ENCODE results near the gene KIDINS220. TPM values are rescaled to one million over a fixed set of nuclear protein-coding genes. Genes with fewer than 3 reads are reported as not detected.

Gene KIDINS220
- total RNA-seq, 1 donor from 2014 or later: 47.8 TPM

DNA sequence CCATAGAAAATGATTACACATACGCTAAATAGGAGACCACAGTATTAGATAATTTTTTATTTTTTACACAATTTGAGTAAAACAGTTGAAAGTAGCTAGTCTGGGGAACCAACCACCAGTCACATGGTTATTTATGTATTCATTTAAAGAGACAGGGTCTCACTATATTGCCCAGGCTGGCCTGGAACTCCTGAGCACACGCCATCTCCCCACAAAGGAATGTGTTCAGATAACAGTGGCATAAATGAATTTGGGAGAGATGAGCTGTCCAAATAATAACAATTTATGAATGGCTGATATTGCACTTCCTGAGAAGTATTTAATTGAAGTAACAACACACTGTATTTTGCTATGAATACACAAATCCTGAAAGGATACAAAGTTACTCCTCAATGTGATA lies 39.7 kb downstream of the KIDINS220 start:
- no peaks in the 10 kb centered on the region for H3K27me3 Mint-ChIP-seq (ENCODE audit: low read depth, unreplicated experiment)
- no peak for TF ChIP-seq EZH2 (IDR thresholded peaks at IDR 0.05; ENCODE audit: insufficient read depth, low read length)
- TF ChIP-seq CTCF (IDR thresholded peaks at IDR 0.05; ENCODE audit: insufficient read depth, low read depth, low read length): no peak
- H3K4me3 Mint-ChIP-seq (ENCODE audit: unreplicated experiment): no peak overlapping the region
- H3K9ac ChIP-seq (ENCODE audit: low read length): no peak overlapping the region
- FAIRE-seq: no peak
- peaks cover 18% of the 10 kb centered on the region for H3K4me1 Mint-ChIP-seq (ENCODE audit: low read depth, unreplicated experiment)
- H3K4me2 ChIP-seq (ENCODE audit: low read length): no peak overlapping the region
- peaks cover 6% of the 10 kb centered on the region for H4K20me1 ChIP-seq (ENCODE audit: insufficient read depth, low read length)
- no peaks in the 10 kb centered on the region for H3K9me3 ChIP-seq (ENCODE audit: insufficient read depth, low read depth, low read length)
- no peak overlapping the region for H3K27ac ChIP-seq (ENCODE audit: low read depth, low read length)
- no peaks in the 10 kb centered on the region for H3K9me3 Mint-ChIP-seq (ENCODE audit: unreplicated experiment)
- no peaks in the 10 kb centered on the region for H3K4me1 ChIP-seq (ENCODE audit: insufficient read depth, low read length)
- H3K4me3 ChIP-seq (ENCODE audit: insufficient read depth, low read depth, low read length): no peak overlapping the region
- peaks cover 15% of the 10 kb centered on the region for H3K36me3 Mint-ChIP-seq (ENCODE audit: low read depth, unreplicated experiment)
- H3K27ac Mint-ChIP-seq (ENCODE audit: unreplicated experiment): no peak overlapping the region
- no peak for DNase-seq (ENCODE audit: low read depth)
- no peaks in the 10 kb centered on the region for H3K79me2 ChIP-seq (ENCODE audit: insufficient read depth, low read length)
- no peak overlapping the region for H2AFZ ChIP-seq (ENCODE audit: low read depth, low read length)
- peaks cover 10% of the 10 kb centered on the region for H3K36me3 ChIP-seq (ENCODE audit: insufficient read depth, low read length)
- H3K27me3 ChIP-seq (ENCODE audit: insufficient read depth, low read length): no peaks in the 10 kb centered on the region

GRCh38 chr2:8796878-8797550 lies 40.4 kb downstream of the KIDINS220 start:
- TF ChIP-seq CTCF (IDR thresholded peaks at IDR 0.05; ENCODE audit: insufficient read depth, low read depth, low read length): no peak
- no peak for TF ChIP-seq EZH2 (IDR thresholded peaks at IDR 0.05; ENCODE audit: insufficient read depth, low read length)
- no peaks in the 10 kb centered on the region for H3K27me3 Mint-ChIP-seq (ENCODE audit: low read depth, unreplicated experiment)
- DNase-seq (ENCODE audit: low read depth) (no peak), FAIRE-seq (no peak)
- H3K79me2 ChIP-seq (ENCODE audit: insufficient read depth, low read length): no peaks in the 10 kb centered on the region
- no peaks in the 10 kb centered on the region for H3K27me3 ChIP-seq (ENCODE audit: insufficient read depth, low read length)
- no peak overlapping the region for H2AFZ ChIP-seq (ENCODE audit: low read depth, low read length)
- H3K36me3 Mint-ChIP-seq (ENCODE audit: low read depth, unreplicated experiment): peaks cover 12% of the 10 kb centered on the region
- H3K4me1 Mint-ChIP-seq (ENCODE audit: low read depth, unreplicated experiment): peaks cover 18% of the 10 kb centered on the region
- no peak overlapping the region for H3K9ac ChIP-seq (ENCODE audit: low read length)
- H3K4me1 ChIP-seq (ENCODE audit: insufficient read depth, low read length): no peaks in the 10 kb centered on the region
- no peak overlapping the region for H3K27ac Mint-ChIP-seq (ENCODE audit: unreplicated experiment)
- peaks cover 5% of the 10 kb centered on the region for H3K36me3 ChIP-seq (ENCODE audit: insufficient read depth, low read length)
- H3K9me3 Mint-ChIP-seq (ENCODE audit: unreplicated experiment): no peaks in the 10 kb centered on the region
- peaks cover 6% of the 10 kb centered on the region for H4K20me1 ChIP-seq (ENCODE audit: insufficient read depth, low read length)
- no peaks in the 10 kb centered on the region for H3K9me3 ChIP-seq (ENCODE audit: insufficient read depth, low read depth, low read length)
- no peak overlapping the region for H3K4me3 ChIP-seq (ENCODE audit: insufficient read depth, low read depth, low read length)
- H3K27ac ChIP-seq (ENCODE audit: low read depth, low read length): no peak overlapping the region
- no peak overlapping the region for H3K4me2 ChIP-seq (ENCODE audit: low read length)
- H3K4me3 Mint-ChIP-seq (ENCODE audit: unreplicated experiment): no peak overlapping the region

- Histone ChIP-seq H3K4me1 (ENCODE audit: insufficient read depth, low read length) (no peaks in the 10 kb centered on the region), H3K4me2 (ENCODE audit: low read length) (no peak overlapping the region), H2AFZ (ENCODE audit: low read depth, low read length) (no peak overlapping the region), H3K9me3 (ENCODE audit: insufficient read depth, low read depth, low read length) (no peaks in the 10 kb centered on the region), H3K27me3 (ENCODE audit: insufficient read depth, low read length) (no peaks in the 10 kb centered on the region), H3K4me3 (ENCODE audit: insufficient read depth, low read depth, low read length) (no peak overlapping the region), H3K79me2 (ENCODE audit: insufficient read depth, low read length) (no peaks in the 10 kb centered on the region), H3K27ac (ENCODE audit: low read depth, low read length) (no peak overlapping the region), H3K36me3 (ENCODE audit: insufficient read depth, low read length) (peaks cover 5% of the 10 kb centered on the region), H4K20me1 (ENCODE audit: insufficient read depth, low read length) (peaks cover 6% of the 10 kb centered on the region), H3K9ac (ENCODE audit: low read length) (no peak overlapping the region)
- Mint-ChIP-seq H3K27ac (ENCODE audit: unreplicated experiment) (no peak overlapping the region), H3K9me3 (ENCODE audit: unreplicated experiment) (no peaks in the 10 kb centered on the region), H3K4me1 (ENCODE audit: low read depth, unreplicated experiment) (peaks cover 18% of the 10 kb centered on the region), H3K36me3 (ENCODE audit: low read depth, unreplicated experiment) (peaks cover 8% of the 10 kb centered on the region), H3K27me3 (ENCODE audit: low read depth, unreplicated experiment) (no peaks in the 10 kb centered on the region), H3K4me3 (ENCODE audit: unreplicated experiment) (no peak overlapping the region)
- DNase-seq (ENCODE audit: low read depth) (no peak), FAIRE-seq (no peak)
- TF ChIP-seq CTCF (IDR thresholded peaks at IDR 0.05; ENCODE audit: insufficient read depth, low read depth, low read length) (no peak), EZH2 (IDR thresholded peaks at IDR 0.05; ENCODE audit: insufficient read depth, low read length) (no peak)
These were observed 41.0 kb downstream of the KIDINS220 start for GRCh38 chr2:8796315-8796848.
